GM19023 (cell line): ENCODE data around the gene IL1B.
"Not testable (repeated sequence)": the region's sequence is repeated elsewhere in the genome, so short reads cannot be mapped to it uniquely, and the experiment has no call there.

Source experiments
- ATAC-seq: cut with Tn5 transposase; IDR thresholded peaks from one replicate; pipeline ENCODE4 v1.9.1; 2021; ENCODE audit warnings: mild to moderate bottlenecking, moderate library complexity; ENCODE audit not compliant: unreplicated experiment

Gene IL1B

DNA sequence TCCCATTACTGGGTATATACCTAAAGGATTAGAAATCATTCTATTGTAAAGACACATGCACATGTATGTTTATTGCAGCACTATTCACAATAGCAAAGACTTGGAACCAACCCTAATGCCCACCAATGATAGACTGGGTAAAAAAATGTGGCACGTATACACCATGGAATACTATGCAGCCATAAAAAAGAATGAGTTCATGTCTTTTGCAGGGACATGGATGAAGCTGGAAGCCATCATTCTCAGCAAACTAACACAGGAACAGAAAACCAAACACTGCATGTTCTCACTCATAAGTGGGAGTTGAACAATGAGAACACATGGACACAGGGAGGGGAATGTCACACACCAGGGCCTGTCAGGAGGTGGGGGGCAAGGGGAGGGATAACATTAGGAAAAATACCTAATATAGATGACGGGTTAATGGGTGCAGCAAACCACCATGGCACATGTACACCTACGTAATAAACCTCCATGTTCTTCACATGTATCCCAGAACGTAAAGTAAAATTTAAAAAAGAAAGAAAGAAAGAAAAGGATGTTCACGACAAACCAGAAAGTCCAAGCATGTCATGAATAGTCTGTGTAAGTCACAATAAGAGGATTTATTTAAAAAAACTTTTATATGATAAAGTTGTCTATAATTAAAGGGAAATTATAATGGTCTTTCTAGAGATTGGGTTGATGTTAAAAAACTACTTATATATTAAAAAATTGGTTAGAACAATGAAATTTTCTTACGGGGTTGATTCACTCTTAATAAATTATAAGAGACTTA is 23.0 kb upstream of the IL1B start:
- ATAC-seq: not testable (repeated sequence)

DNA sequence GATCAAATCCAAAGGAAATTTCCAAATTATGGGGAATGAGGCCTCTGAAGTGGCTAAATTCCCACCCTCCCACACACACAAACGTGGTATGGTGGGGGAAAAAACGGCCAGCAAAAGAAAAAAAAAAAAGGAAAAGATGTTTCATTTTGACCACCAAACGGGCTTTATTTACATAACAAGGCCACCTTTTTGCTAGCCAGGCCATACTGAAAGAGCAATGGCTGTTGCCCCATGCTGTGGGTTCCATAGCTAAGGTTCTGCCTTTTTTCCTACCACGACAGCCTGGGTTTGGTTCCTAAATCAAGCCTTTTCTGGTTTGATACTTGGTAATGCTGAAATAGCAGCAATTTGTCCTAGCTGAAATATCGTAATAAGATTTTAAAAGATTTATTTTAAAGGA is 14.0 kb upstream of the IL1B start:
- ATAC-seq: no peak

DNA sequence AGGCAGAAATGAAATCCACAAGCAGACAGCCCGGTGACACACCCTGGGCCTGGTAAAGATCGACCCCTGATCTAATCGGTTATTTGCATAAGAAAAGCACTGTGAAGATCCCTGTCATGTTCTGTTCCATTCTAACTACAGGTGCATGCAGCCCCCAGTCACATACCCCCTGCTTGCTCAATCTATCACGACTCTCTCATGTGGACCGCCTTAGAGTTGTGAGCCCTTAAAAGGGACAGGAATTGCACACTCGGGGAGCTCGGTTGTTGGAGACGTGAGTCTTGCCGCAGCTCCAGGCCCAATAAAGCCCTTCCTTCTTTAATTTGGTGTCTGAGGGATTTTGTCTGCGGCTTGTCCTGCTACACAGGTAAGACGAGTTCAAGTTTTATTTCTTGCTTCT is 13.4 kb upstream of the IL1B start:
- ATAC-seq: no peak

DNA sequence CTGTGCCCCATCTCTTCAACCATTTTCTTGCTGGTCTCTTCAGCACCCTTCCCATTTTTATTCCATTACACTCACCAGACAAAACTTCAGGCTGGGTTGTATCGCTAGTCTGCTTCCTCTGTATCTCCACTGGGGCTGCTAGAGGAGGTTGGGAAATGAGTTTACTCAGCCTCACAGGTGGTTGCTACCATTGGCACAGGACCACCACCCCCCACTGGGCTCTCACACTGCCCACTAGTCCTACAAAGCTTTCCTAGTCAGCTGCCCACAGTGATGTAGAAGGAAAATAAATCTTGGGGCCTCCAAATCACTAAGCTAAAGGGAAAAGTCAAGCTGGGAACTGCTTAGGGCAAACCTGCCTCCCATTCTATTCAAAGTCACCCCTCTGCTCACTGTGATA is 12.3 kb upstream of the IL1B start:
- no peak for ATAC-seq

DNA sequence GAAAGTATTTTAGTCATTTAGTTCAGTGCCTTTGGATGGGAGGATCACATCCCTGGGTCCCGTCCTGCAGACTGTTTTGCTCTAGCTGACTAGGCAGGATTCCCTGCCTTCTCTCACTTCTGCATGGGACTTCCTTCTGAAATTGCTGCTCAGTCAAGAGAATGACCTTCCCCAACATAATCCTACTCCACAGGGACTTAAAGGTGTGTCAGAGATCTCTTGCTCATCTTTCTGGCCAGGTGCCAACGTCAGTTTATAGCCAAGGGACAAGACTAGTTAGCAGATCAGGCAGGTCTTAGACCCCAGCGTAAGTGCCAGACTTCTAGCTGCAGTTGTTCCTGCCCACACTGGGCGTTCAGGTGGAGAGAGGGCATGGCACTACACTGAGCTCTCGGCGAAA is 9.5 kb upstream of the IL1B start:
- ATAC-seq: no peak

DNA sequence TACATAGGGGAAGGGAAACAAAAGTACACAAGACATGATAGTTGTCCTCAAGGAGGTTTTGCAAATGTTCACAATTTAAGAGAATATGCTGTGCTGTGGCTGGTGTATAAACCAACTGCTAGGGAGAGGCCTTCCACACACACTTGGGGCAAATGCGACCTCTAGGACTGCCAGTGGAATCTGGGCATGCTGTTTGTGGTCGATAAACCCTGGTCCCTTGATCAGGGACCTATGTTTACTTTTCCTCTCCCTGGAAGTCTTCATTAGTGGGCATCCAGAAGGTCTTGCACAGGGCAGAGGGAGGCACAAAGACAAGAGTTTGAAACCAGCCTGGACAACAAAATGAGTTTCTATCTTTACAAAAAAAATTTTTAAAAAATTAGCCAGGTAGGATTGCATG is 7.3 kb upstream of the IL1B start:
- no peak for ATAC-seq

DNA sequence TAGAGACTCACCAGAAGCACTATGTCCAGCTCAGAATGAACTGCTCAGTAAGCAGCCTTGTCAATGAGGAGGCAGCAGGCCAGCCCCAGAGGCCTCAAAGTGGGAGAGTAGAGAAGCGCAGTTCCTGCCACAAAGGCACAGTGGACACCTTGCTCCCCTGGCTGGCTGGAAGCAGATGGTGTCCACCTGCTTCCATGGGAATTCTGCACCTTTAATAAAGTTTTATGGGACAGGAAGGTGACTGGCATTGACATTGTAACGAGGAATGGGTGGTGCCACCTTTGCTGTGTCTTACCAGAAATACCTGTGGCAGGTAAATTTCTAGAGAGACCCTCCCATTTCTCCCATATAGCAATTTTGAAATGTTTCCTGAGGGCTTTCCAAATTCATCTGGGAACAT is 6.7 kb upstream of the IL1B start:
- no peak for ATAC-seq

DNA sequence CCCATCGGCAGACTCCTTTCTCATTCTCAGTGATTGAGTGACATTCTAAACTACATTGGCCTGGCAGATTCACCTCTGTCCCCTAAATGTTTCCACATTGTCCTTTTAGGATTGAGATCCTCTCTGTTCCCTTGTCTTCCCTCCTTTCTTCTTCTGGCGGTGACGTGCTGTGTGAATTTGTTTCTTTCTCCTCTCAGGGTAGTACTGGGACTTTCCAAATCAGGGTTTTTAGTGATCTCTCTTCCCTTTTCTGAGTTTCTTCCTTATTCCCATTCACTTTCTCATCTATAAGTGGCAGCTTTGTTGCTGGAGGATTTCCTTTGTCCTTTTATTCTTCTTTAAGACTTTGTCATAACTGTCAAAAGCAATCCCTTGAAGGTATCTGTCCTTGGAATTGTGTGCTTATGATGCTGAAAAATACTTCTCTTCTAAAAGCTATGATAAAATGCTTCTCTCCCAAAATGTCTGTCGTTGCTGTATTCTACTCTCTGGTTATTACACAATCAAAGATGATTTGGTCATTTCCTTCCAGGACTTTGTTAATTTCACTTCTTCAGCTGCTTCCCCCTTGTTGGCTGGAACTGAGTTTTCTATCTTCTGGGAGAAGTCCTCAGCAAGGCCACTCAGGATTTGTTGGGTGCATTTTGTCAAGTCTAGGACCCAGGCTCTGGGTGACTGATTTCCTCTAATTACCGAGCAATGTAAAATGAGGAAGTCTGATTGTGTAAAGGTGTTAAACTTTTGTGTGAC is 4.9 kb upstream of the IL1B start:
- no peak for ATAC-seq

DNA sequence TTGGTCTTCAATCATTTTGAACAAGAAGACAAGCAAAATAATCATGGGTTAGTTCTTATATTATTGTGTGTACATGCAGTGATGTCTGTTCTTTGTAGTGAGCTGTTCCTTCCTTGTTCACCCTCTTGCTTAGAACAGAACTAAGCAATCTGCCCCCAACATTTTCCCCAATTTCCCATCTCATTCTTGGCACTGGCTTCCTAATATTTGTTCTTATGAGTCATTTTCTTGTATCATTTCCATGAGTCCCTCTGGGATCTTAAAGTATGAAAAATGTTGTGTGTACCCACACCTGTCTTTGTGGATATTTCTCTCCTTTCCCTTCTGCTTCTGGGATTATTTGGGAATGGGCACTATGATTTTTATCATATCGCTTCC is 3.5 kb upstream of the IL1B start:
- no peak for ATAC-seq

DNA sequence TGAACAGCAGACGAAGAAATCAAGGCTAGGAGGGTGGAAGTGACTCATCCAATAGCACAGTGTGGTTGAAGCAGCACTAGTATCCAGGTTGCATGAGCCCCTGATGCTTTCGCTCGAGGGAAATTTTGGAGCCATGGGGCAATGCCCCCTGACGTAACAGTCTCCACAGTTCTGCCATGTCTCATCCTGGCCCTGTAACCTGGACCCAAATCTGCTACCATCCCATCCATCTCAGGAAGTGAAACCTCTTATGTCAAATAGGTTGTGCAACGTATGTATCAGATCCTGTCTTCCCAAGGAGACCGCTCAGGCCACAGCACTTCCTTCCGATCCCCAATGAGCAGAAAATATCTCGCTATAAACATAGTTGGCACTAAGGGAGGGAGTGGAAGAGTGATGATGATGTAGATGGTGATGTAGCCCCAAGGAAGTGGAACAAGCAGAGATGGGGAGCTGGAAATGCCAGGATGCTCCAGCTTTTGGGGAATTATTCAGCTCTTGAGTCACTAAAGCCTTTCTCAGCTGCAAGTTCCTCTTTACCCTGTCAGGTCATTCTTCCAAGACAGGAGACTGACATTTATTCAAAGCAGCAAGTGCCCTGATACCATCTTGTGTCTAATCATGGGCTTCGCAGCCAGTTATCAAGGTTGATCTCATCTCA is 3.0 kb upstream of the IL1B start:
- no peak for ATAC-seq

DNA sequence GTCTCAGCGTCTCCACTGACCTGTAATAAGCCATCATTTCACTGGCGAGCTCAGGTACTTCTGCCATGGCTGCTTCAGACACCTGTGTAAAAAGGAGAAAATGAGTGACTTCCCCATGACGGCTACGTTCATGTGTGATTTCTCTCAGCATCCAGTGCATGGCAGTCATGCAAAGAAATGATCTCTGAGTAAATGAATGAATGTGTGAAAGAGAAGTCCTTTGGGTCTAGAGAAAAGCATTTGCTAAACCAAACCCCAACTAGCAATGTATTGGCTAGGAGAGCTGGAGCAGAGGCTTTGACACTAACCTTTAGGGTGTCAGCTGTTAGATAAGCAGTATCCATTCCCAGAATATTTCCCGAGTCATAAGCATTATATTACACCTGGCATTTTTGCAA is 417 bp downstream of the IL1B start:
- ATAC-seq: no peak

DNA sequence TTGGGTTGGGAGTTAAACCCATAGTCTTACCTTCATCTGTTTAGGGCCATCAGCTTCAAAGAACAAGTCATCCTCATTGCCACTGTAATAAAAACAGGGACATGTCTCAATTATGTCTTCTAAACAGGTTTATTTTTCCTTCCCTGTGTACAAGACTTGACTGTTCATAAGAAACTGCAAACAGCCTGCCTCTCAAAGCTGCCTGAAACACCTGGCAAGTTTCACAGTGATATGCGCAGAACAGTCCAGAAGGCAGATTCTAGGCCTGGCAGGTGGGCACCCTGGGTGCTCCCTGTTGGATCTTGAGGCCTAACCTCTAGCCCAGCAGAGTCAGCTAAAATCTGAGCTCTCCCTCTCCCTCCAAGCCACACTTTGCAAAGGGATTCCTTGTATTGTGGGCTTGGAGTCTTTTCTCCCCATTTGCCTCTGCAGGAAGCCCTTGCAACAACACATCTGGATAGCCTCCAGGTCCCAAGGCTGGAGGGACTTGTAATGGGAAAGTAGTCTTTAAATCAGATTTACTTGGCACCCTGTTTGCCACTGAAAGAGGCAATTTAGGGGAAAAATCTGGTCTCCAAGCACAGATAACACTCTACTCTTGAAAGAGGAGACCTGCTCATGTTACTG is 930 bp downstream of the IL1B start:
- no peak for ATAC-seq

DNA sequence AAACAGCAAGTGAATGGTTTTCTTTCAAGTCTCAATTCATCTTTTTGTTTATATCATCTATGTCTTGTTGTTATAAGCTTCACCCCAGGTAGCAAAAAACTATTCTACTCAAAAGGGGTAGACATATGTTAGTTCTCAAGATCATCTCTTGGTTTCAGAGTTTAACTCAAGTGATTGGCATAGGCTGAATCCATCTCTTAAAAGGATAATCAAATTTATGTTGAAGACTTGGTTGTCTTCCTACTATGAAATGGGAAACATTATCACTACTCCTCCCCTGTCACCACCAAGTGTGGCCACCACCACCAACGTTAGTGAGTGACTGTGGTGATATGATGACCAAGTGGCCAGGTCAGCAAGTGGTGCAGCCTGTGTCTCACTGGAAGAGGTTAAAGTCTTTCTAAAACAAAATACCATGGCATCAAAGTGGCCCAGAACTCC is 1.5 kb downstream of the IL1B start:
- no peak for ATAC-seq

DNA sequence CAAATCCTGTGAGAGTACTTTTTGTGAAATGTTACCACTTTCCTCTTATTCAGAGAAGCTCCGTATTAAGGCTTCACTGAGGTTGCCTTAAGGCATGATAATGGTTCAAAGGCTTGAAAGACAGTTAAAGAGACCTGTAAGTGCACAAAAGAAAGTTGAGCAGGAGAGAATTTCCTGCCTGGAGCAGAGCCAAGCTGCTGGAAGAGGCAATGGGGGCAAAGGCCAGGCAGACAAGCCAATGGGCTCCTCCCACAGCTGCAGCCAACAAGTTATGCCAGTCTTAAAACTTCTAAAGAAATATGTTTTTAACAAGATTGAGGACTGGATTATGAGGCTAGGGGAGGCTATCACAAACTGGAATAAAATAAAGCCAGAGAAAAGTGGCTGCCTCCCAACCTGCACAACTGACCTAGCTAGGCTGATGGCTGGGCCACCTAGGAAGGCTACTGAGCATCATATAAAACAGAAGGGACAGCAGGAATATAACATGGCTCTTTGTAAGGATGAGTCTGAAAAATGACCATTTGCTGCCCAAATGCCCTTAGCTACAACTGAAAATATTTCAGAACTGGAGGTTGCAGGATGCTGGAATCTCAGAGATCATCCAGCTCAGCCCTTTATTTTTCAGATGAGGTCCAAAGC is 2.1 kb downstream of the IL1B start:
- no peak for ATAC-seq

DNA sequence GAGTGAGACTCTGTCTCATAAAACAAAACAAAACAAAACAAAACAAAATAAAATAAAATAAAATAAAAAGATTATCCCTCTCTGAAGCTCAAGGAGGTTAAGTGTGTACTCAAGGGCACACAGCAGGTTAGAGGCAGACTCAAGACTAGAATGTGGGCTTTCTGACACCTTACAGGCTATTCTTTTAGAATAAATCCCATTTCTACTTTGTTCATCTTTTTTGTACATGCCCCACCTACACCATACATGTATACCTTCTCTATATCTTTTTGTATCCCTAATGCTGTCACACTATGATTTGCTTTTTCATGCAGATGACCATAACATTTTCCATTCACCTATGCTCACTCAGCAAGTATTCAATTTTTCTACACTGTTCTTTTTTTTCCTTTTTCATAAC is 2.6 kb downstream of the IL1B start:
- no peak for ATAC-seq

DNA sequence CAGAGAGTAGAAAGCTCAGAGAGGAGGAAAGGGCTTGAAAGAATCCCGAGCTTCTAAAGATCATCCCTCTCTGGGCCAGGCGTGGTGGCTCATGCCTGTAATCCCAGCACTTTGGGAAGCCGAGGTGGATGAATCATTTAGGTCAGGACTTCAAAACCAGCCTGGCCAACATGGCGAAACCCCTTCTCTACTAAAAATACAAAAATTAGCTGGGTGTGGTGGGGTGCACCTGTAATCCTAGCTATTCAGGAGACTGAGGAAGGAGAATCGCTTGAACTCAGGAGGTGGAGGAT is 3.0 kb downstream of the IL1B start:
- ATAC-seq: not testable (repeated sequence)

DNA sequence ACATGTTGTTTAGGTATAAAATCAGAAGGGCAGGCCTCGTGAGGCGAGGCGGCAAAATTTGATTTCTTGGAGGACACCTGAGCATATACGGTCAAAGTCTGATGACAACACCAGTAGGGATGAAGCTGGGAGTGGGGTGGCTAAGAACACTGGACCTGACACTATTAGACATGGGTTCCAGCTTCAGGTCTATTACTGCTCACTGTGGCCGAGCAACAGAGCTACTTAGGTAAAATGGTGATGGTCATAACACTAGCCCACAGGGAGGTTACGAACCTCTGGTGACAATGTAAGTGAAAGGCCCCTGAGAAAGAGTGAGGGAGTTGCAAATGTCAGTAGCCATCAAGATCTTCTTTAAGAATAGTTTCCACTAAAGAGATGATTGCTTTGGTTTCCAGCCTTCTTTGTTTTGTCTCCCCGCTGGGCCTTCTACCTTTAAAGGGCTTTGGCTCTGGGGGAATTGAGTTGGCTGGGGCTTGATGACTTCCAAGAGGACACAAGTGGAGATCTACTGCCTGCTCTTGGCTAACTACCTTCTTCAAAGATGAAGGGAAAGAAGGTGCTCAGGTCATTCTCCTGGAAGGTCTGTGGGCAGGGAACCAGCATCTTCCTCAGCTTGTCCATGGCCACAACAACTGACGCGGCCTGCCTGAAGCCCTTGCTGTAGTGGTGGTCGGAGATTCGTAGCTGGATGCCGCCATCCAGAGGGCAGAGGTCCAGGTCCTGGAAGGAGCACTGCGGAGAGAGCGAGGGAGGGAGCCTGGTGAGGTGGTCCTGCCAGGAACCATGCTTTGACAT is 3.5 kb downstream of the IL1B start:
- no peak for ATAC-seq

DNA sequence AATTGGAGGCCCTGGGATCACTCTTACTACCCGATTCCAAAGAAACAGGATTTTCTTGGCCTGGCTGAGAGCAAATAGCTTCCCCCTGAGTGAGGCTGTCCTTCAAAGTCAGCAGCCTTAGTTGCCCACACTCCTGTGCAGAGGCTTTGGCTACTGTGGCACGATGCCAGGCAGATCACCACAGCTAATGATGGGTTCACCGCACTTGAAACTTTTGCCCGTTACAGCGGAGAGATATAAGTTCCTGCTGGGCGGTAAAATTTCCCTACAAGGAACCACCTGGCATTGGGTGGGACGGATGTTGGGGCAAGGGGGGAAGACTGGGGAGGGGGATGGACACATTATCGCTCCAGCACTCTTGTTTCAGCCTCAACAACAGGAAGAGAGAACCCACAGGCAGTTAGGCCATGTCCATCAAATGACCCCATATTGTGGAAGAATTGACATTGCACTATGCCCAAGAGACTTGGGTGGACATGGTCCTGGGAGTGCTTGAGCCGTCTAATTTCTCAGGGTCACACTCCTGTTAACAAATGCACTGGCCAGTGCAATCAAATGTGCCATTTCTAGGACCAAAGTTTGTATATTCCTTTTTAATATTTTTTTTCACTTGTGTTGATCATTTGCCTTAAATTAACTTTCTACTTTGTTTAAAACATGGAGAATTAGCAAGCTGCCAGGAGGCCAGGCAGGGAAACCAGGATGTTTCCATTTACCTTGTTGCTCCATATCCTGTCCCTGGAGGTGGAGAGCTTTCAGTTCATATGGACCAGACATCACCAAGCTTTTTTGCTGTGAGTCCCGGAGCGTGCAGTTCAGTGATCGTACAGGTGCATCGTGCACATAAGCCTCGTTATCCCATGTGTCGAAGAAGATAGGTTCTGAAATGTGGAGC is 4.4 kb downstream of the IL1B start:
- ATAC-seq: no peak

DNA sequence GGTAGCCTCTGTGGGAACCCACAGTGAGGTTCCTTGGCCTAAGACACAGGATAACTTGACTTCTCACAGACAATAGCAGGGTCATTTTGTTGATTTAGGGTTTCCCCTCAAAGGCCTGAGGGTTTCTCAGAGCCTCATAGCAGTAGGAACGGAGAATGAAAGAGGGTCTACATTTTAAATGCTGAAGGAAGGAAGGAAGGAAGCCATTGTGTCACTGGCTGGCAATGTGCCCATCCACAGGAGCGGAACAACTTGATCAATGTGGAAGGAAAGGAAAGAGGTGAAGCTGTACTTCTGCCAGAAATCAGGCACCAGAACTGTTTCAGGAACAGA is 5.1 kb downstream of the IL1B start:
- no peak for ATAC-seq
